Vagina (tissue), 2 donors: ENCODE measurements around the gene SERPINB12.

ENCODE experiments used
- CTCF ChIP-seq, 3 experiments: fragments of 450-650 bp in 2 of 3; fragments of 200-600 bp in 1 of 3; sonication (generic) in 1 of 3; IDR thresholded peaks; one replicate each; pipeline ENCODE4 v1.5.1; 2017 to 2019; ENCODE audit warnings: antibody characterized with exemption in 3 of 3, mild to moderate bottlenecking in 2 of 3, moderate library complexity in 2 of 3
- POLR2A ChIP-seq, 2 donors: fragments of 450-650 bp; IDR thresholded peaks; one replicate each; pipeline ENCODE4 v1.6.1; 2017; ENCODE audit warnings: antibody characterized with exemption in 2 of 2, mild to moderate bottlenecking in 2 of 2, moderate library complexity in 2 of 2
- POLR2AphosphoS5 ChIP-seq, 2 donors: sonication (generic); formaldehyde crosslinking; IDR thresholded peaks; one replicate each; pipeline ENCODE4 v1.9.0; 2017; ENCODE audit warnings: antibody characterized with exemption in 2 of 2, mild to moderate bottlenecking in 2 of 2, low read depth in 1 of 2; ENCODE audit not compliant: insufficient read depth in 1 of 2

- TF ChIP-seq CTCF (IDR thresholded peaks at IDR 0.05) (no peak), POLR2AphosphoS5 (IDR thresholded peaks at IDR 0.05; ENCODE audit: insufficient read depth in 1 of 2, low read depth in 1 of 2) (no peak), POLR2A (IDR thresholded peaks at IDR 0.05) (no peak)
Observed at GRCh38 chr18:63586431-63586830, 44.3 kb downstream of the SERPINB12 start.
